ENCODE results near the gene DMTF1. TPM values are rescaled to one million over a fixed set of nuclear protein-coding genes. Genes with fewer than 3 reads are reported as not detected.

The DMTF1 gene
- total and polyA plus RNA-seq, 2 of the 4 experiments (the other 2 are of a cell fraction), result 59.0 to 69.0 TPM

- Histone ChIP-seq H2BK120ac (ENCODE audit: low read depth, low read length) (no peak overlapping the region), H3K9me3 (ENCODE audit: control insufficient read depth, insufficient read depth, low read length) (no peaks in the 10 kb centered on the region), H3K4me2 (ENCODE audit: low read depth, low read length) (no peak overlapping the region), H3K23ac (ENCODE audit: low read depth, low read length) (no peak overlapping the region), H3K4me1 (ENCODE audit: control insufficient read depth, insufficient read depth, low read length) (no peaks in the 10 kb centered on the region), H3K4me3 (ENCODE audit: insufficient read depth, low read depth, low read length) (no peak overlapping the region), H3K18ac (ENCODE audit: low read depth, low read length) (no peak overlapping the region), H3K14ac (replicated peaks; ENCODE audit: low read depth, low read length) (no peak overlapping the region), H3K36me3 (ENCODE audit: control insufficient read depth, insufficient read depth, low read length) (no peaks in the 10 kb centered on the region), H2BK5ac (ENCODE audit: low read depth, low read length, poor library complexity, severe bottlenecking) (no peak overlapping the region), H4K91ac (ENCODE audit: insufficient read depth, low read depth, low read length) (no peak overlapping the region), H2AFZ (replicated peaks; ENCODE audit: low read length, poor library complexity) (no peak overlapping the region), H2BK20ac (ENCODE audit: low read depth, low read length) (no peak overlapping the region), H3K9ac (ENCODE audit: low read depth, low read length) (no peak overlapping the region), H2AK9ac (replicated peaks; ENCODE audit: low read depth, low read length, poor library complexity) (no peak overlapping the region), H3K9me1 (ENCODE audit: insufficient read depth, low read length) (no peaks in the 10 kb centered on the region), H4K20me1 (ENCODE audit: insufficient read depth, low read length) (no peaks in the 10 kb centered on the region), H4K5ac (ENCODE audit: low read depth, low read length) (no peak overlapping the region), H3K27me3 (ENCODE audit: control insufficient read depth, insufficient read depth, low read length) (no peaks in the 10 kb centered on the region; the same call in 1 of the 2 replicates), H3K27ac (ENCODE audit: insufficient read depth, low read length) (no peak overlapping the region), H2BK15ac (ENCODE audit: low read depth, low read length) (no peak overlapping the region), H3K79me1 (ENCODE audit: low read depth in 1 of 2, low read length in 2 of 2) (0 out of 4 replicates have a peak, but pooled peaks cover 0 to 5% of the 10 kb centered on the region in 2 experiments), H2AK5ac (ENCODE audit: low read depth, low read length) (no peak overlapping the region), H3K56ac (ENCODE audit: extremely low read depth, insufficient read depth, low read length) (no peak overlapping the region), H3K4ac (ENCODE audit: low read depth, low read length) (no peak overlapping the region), H4K8ac (ENCODE audit: low read depth in 2 of 2, low read length in 2 of 2) (no peak overlapping the region)
- no peak for DNase-seq
- ChIA-PET CTCF (interaction anchor here (1.2 to 1.4 kb wide), 2 partner anchors 204 to 226 kb away, joined by 3 to 4 read pairs; no protein-coding TSS in a partner anchor), POLR2A (ENCODE audit: unreplicated experiment) (no interaction called here)
- intact Hi-C loops (cut with micrococcal nuclease), result no loop called here
- in situ Hi-C loops (cut with MboI; ENCODE audit: low sequenced_read_pairs), result loop anchor here (5.0 kb wide), 1 partner anchor 215 kb away; no protein-coding TSS in a partner anchor
- no TSS peak for BruUV-seq (replicated peaks)
- dilution Hi-C loops (cut with HindIII; ENCODE audit: low sequenced_read_pairs, unreplicated experiment), result loop anchor here (25.0 kb wide), 1 partner anchor 210 kb away; no protein-coding TSS in a partner anchor
- ATAC-seq (ENCODE audit: low read depth), result no peak
- 84% methylated on average over 5 of the region's 7 CpGs; no CpG with 5 or more reads in 1 of the 2 experiments for WGBS, 2 experiments (ENCODE audit: extremely low coverage in 2 of 2, insufficient read length in 1 of 2)
- no peak for TF ChIP-seq NFE2L2 (IDR thresholded peaks at IDR 0.05; ENCODE audit: low read depth, low read length)
- no peak for TF ChIP-seq POLR2A (IDR thresholded peaks at IDR 0.05; ENCODE audit: low read depth, low read length)
- TF ChIP-seq MXI1 (IDR thresholded peaks at IDR 0.05; ENCODE audit: borderline replicate concordance, low read depth, low read length), result no peak
- TF ChIP-seq, protein P1, sequence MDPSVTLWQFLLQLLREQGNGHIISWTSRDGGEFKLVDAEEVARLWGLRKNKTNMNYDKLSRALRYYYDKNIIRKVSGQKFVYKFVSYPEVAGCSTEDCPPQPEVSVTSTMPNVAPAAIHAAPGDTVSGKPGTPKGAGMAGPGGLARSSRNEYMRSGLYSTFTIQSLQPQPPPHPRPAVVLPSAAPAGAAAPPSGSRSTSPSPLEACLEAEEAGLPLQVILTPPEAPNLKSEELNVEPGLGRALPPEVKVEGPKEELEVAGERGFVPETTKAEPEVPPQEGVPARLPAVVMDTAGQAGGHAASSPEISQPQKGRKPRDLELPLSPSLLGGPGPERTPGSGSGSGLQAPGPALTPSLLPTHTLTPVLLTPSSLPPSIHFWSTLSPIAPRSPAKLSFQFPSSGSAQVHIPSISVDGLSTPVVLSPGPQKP (IDR thresholded peaks at IDR 0.05; ENCODE audit: borderline replicate concordance, low read depth, low read length), result no peak
- TF ChIP-seq RAD21 (IDR thresholded peaks at IDR 0.05; ENCODE audit: low read length), result no peak
- no peak for TF ChIP-seq SMC3 (IDR thresholded peaks at IDR 0.05; ENCODE audit: low read depth, low read length)
- no peak for TF ChIP-seq MAFK (IDR thresholded peaks at IDR 0.05; ENCODE audit: low read depth, low read length)
- TF ChIP-seq, protein P2, sequence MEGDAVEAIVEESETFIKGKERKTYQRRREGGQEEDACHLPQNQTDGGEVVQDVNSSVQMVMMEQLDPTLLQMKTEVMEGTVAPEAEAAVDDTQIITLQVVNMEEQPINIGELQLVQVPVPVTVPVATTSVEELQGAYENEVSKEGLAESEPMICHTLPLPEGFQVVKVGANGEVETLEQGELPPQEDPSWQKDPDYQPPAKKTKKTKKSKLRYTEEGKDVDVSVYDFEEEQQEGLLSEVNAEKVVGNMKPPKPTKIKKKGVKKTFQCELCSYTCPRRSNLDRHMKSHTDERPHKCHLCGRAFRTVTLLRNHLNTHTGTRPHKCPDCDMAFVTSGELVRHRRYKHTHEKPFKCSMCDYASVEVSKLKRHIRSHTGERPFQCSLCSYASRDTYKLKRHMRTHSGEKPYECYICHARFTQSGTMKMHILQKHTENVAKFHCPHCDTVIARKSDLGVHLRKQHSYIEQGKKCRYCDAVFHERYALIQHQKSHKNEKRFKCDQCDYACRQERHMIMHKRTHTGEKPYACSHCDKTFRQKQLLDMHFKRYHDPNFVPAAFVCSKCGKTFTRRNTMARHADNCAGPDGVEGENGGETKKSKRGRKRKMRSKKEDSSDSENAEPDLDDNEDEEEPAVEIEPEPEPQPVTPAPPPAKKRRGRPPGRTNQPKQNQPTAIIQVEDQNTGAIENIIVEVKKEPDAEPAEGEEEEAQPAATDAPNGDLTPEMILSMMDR (conservative IDR thresholded peaks at IDR 0.05; ENCODE audit: low read depth, low read length), result no peak
- TF ChIP-seq CHD1 (IDR thresholded peaks at IDR 0.05; ENCODE audit: low read depth, low read length), result no peak
- TF ChIP-seq MAZ (IDR thresholded peaks at IDR 0.05; ENCODE audit: borderline replicate concordance, low read depth, low read length), result no peak
- no peak for TF ChIP-seq FOS (IDR thresholded peaks at IDR 0.05; ENCODE audit: low read depth, low read length)
- no peak for TF ChIP-seq RFX5 (IDR thresholded peaks at IDR 0.05; ENCODE audit: low read depth, low read length)
- no peak for TF ChIP-seq CEBPB (IDR thresholded peaks at IDR 0.05; ENCODE audit: low read depth, low read length)
- TF ChIP-seq RCOR1 (IDR thresholded peaks at IDR 0.05; ENCODE audit: insufficient replicate concordance, low read length), result no peak
These were observed 4.8 kb upstream of the DMTF1 start for GRCh38 chr7:87147500-87147899.

All from IMR-90 (cell line).